ENCODE measurements around the gene ARNT2. TPM values are rescaled to one million over a fixed set of nuclear protein-coding genes. Genes with fewer than 3 reads are reported as not detected.

Gene ARNT2
- total and polyA plus RNA-seq, 2 experiments from 2014 or later = 4.6 to 11.6 TPM

DNA sequence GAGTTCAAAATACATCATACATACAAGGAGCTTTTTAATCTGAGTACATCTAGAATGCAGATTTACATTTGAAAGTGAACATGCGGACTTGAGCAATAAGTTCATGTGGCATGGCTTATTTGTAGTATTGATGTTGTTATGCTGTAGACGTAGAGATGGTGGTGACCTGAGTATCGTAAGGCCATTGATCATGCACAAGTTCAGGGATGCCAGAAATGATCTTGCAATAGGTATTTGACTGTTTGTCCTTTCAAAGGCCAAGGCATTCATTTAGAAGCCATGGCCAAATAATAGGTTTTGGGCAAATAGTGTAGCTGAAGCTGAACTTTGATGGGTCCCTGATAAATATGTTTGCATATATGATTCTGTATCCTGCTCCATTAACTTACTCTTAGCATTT, 35.0 kb downstream of the ARNT2 start:
- H4K20me1 ChIP-seq (replicated peaks; ENCODE audit: insufficient read depth) = no peaks in the 10 kb centered on the region; the same call in none of the 2 replicates
- no peak for DNase-seq (ENCODE audit: low spot score)
- H3K9me2 ChIP-seq (ENCODE audit: insufficient read depth) = peaks cover 9% of the 10 kb centered on the region; the same call in 1 of the 2 replicates
- H3K4me1 ChIP-seq (ENCODE audit: insufficient read depth) = no peaks in the 10 kb centered on the region
- no peaks in the 10 kb centered on the region; the same call in 2 of the 3 replicates for H3K36me3 Mint-ChIP-seq (ENCODE audit: low read depth)
- no peaks in the 10 kb centered on the region for H3K79me2 ChIP-seq (replicated peaks; ENCODE audit: insufficient read depth)
- ATAC-seq = no peak
- H3K27ac ChIP-seq (ENCODE audit: low read depth) = no peak overlapping the region
- H3K4me1 Mint-ChIP-seq = peaks cover 19% of the 10 kb centered on the region
- no peak overlapping the region for H3K4me3 ChIP-seq
- H3K27me3 Mint-ChIP-seq (ENCODE audit: insufficient read depth, low read depth, poor library complexity) = peaks cover 9% of the 10 kb centered on the region
- no peak overlapping the region for H3K4me3 Mint-ChIP-seq
- H3K9me3 Mint-ChIP-seq = no peaks in the 10 kb centered on the region
- no peaks in the 10 kb centered on the region for H3F3A ChIP-seq (replicated peaks; ENCODE audit: low read depth)
- no peaks in the 10 kb centered on the region for H3K36me3 ChIP-seq (ENCODE audit: insufficient read depth)
- TF ChIP-seq POLR2AphosphoS5 (IDR thresholded peaks at IDR 0.05; ENCODE audit: low read depth) (no peak), EZH2phosphoT487 (IDR thresholded peaks at IDR 0.05; ENCODE audit: unreplicated experiment) (no peak), NANOG (IDR thresholded peaks at IDR 0.05; ENCODE audit: borderline replicate concordance) (no peak)
- TF ChIP-seq, protein P1, sequence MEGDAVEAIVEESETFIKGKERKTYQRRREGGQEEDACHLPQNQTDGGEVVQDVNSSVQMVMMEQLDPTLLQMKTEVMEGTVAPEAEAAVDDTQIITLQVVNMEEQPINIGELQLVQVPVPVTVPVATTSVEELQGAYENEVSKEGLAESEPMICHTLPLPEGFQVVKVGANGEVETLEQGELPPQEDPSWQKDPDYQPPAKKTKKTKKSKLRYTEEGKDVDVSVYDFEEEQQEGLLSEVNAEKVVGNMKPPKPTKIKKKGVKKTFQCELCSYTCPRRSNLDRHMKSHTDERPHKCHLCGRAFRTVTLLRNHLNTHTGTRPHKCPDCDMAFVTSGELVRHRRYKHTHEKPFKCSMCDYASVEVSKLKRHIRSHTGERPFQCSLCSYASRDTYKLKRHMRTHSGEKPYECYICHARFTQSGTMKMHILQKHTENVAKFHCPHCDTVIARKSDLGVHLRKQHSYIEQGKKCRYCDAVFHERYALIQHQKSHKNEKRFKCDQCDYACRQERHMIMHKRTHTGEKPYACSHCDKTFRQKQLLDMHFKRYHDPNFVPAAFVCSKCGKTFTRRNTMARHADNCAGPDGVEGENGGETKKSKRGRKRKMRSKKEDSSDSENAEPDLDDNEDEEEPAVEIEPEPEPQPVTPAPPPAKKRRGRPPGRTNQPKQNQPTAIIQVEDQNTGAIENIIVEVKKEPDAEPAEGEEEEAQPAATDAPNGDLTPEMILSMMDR (conservative IDR thresholded peaks at IDR 0.05; ENCODE audit: low read depth in 2 of 2) = no peak
- no peaks in the 10 kb centered on the region for H3K27me3 ChIP-seq (ENCODE audit: insufficient read depth)
- H3K27ac Mint-ChIP-seq = no peak overlapping the region
- H3K4me2 ChIP-seq = no peak overlapping the region
- H2AFZ ChIP-seq = no peak overlapping the region

GRCh38 chr15:80440024-80440423, 35.8 kb downstream of the ARNT2 start:
- H2AFZ ChIP-seq = no peak overlapping the region
- Mint-ChIP-seq H3K36me3 (ENCODE audit: low read depth) (no peaks in the 10 kb centered on the region; the same call in 2 of the 3 replicates), H3K4me1 (peaks cover 19% of the 10 kb centered on the region), H3K4me3 (no peak overlapping the region), H3K9me3 (no peaks in the 10 kb centered on the region), H3K27me3 (ENCODE audit: insufficient read depth, low read depth, poor library complexity) (peaks cover 5% of the 10 kb centered on the region), H3K27ac (no peak overlapping the region)
- no peak overlapping the region for H3K4me3 ChIP-seq
- DNase-seq (ENCODE audit: low spot score) (no peak), ATAC-seq (no peak)
- no peaks in the 10 kb centered on the region for H3K79me2 ChIP-seq (replicated peaks; ENCODE audit: insufficient read depth)
- H3K9me2 ChIP-seq (ENCODE audit: insufficient read depth) = peaks cover 9% of the 10 kb centered on the region; the same call in 1 of the 2 replicates
- no peaks in the 10 kb centered on the region for H3K27me3 ChIP-seq (ENCODE audit: insufficient read depth)
- TF ChIP-seq JUNB (IDR thresholded peaks at IDR 0.05; ENCODE audit: unreplicated experiment) (no peak), ZNF331 (CRISPR knock-in tag; IDR thresholded peaks at IDR 0.05; ENCODE audit: low read depth) (no peak), EZH2phosphoT487 (IDR thresholded peaks at IDR 0.05; ENCODE audit: unreplicated experiment) (no peak), POLR2AphosphoS5 (IDR thresholded peaks at IDR 0.05; ENCODE audit: low read depth) (no peak)
- no peaks in the 10 kb centered on the region for H3K36me3 ChIP-seq (ENCODE audit: insufficient read depth)
- no peaks in the 10 kb centered on the region; the same call in none of the 2 replicates for H4K20me1 ChIP-seq (replicated peaks; ENCODE audit: insufficient read depth)
- H3K4me1 ChIP-seq (ENCODE audit: insufficient read depth) = no peaks in the 10 kb centered on the region
- no peaks in the 10 kb centered on the region for H3F3A ChIP-seq (replicated peaks; ENCODE audit: low read depth)
- H3K27ac ChIP-seq (ENCODE audit: low read depth) = no peak overlapping the region
- H3K4me2 ChIP-seq = no peak overlapping the region

- Mint-ChIP-seq H3K27ac (no peak overlapping the region), H3K4me1 (peaks cover 19% of the 10 kb centered on the region), H3K4me3 (no peak overlapping the region), H3K9me3 (no peaks in the 10 kb centered on the region), H3K27me3 (ENCODE audit: insufficient read depth, low read depth, poor library complexity) (peaks cover 2% of the 10 kb centered on the region), H3K36me3 (ENCODE audit: low read depth) (no peaks in the 10 kb centered on the region; the same call in 2 of the 3 replicates)
- Histone ChIP-seq H3K79me2 (replicated peaks; ENCODE audit: insufficient read depth) (no peaks in the 10 kb centered on the region), H3K9me2 (ENCODE audit: insufficient read depth) (peaks cover 9% of the 10 kb centered on the region; the same call in 1 of the 2 replicates), H3K27me3 (ENCODE audit: insufficient read depth) (no peaks in the 10 kb centered on the region), H2AFZ (no peak overlapping the region), H4K20me1 (replicated peaks; ENCODE audit: insufficient read depth) (no peaks in the 10 kb centered on the region; the same call in none of the 2 replicates), H3K4me1 (ENCODE audit: insufficient read depth) (no peaks in the 10 kb centered on the region), H3K27ac (ENCODE audit: low read depth) (no peak overlapping the region), H3F3A (replicated peaks; ENCODE audit: low read depth) (no peaks in the 10 kb centered on the region), H3K36me3 (ENCODE audit: insufficient read depth) (no peaks in the 10 kb centered on the region), H3K4me2 (no peak overlapping the region), H3K4me3 (no peak overlapping the region)
- no peak for ATAC-seq
- DNase-seq (ENCODE audit: low spot score) = no peak
- TF ChIP-seq POLR2AphosphoS5 (IDR thresholded peaks at IDR 0.05; ENCODE audit: low read depth) = no peak
- TF ChIP-seq ETS1 (IDR thresholded peaks at IDR 0.05) = no peak
- TF ChIP-seq EZH2 (IDR thresholded peaks at IDR 0.05; ENCODE audit: low read depth, unreplicated experiment) = no peak
Measured at GRCh38 chr15:80441041-80441440, 36.9 kb downstream of the ARNT2 start.
